Measurements from ENCODE around the gene KLHDC10.

KLHDC10 gene

GRCh38 chr7:130154131-130154500 is 83.8 kb downstream of the KLHDC10 start:
- no peak for DNase-seq (ENCODE audit: insufficient read length, low spot score)
- FAIRE-seq: no peak
- no peak for TF ChIP-seq CTCF (IDR thresholded peaks at IDR 0.05; ENCODE audit: insufficient read depth, missing control alignments)

- no peak for DNase-seq (ENCODE audit: insufficient read length, low spot score)
- no peak for FAIRE-seq
Measured at GRCh38 chr7:130154501-130155317, 84.4 kb downstream of the KLHDC10 start.

DNA sequence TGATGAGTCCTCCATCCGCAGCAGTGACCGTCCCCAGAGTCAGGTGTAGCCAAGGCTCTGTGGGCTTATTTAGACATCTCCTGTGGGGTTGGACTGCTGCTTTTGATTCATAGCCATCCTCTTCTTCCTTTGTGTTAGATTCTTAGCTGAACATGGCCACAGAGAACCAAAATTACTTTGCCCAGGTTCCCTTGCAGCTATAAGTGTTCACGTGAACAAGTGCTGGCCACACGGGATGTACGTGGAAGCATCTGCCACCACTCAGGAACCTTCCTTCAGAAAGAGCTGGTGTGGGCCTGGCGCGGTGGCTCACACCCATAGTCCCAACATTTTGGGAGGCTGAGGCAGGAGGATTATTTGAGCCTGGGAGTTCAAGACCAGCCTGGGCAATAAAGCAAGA is 85.8 kb downstream of the KLHDC10 start:
- TF ChIP-seq CTCF (IDR thresholded peaks at IDR 0.05; ENCODE audit: insufficient read depth, missing control alignments): no peak
- FAIRE-seq: no peak
- DNase-seq (ENCODE audit: insufficient read length, low spot score): no peak

More at GRCh38 chr7:130154501-130155317, 84.4 kb downstream of the KLHDC10 start:
- peak; percentile 46 for TF ChIP-seq CTCF (IDR thresholded peaks at IDR 0.05; ENCODE audit: insufficient read depth, missing control alignments)

- DNase-seq (ENCODE audit: insufficient read length, low spot score) (no peak), FAIRE-seq (no peak)
- TF ChIP-seq CTCF (IDR thresholded peaks at IDR 0.05; ENCODE audit: insufficient read depth, missing control alignments): no peak
Measured at GRCh38 chr7:130157700-130158099, 87.4 kb downstream of the KLHDC10 start.

DNA sequence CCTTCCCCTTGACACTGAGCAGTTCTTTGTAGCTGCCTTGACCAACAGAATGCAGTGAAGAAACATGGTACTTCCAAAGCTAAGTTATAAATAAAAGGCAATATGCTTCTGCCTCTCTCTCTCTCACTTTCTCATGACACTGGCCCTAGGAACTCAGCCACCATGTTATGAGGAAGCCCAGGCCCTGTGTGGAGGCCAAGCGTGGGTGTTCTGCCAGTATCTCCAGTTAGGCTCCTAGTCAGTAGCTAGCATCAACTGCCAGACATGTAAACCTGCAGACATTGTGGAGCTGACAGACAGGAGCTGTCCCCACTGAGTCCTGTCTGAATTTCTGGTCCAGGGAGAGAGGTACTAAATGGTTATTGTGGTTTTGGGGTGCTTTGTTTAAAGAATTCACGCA is 89.7 kb downstream of the KLHDC10 start:
- no peak for DNase-seq (ENCODE audit: insufficient read length, low spot score)
- TF ChIP-seq CTCF (IDR thresholded peaks at IDR 0.05; ENCODE audit: insufficient read depth, missing control alignments): no peak
- FAIRE-seq: no peak

DNA sequence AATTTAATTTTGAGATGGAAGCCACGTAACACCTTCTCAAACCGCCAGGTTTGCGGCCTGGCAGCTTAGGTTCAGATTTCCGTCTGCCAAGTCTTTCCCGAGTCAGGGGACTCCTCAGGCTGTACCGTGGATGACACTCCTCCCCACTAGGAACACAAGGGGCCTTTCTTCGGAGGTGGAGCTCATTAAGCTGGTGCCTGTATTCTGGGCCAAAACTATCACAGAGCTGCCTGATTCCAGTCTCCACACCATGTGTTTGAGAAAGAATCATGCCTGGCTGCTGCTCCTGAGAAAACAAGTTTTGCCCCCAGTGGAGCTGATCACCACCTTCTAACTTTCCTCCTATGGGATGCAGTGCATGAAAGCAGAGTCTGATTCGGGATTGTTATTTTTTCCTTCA is 90.1 kb downstream of the KLHDC10 start:
- no peak for DNase-seq (ENCODE audit: insufficient read length, low spot score)
- TF ChIP-seq CTCF (IDR thresholded peaks at IDR 0.05; ENCODE audit: insufficient read depth, missing control alignments): no peak
- no peak for FAIRE-seq

DNA sequence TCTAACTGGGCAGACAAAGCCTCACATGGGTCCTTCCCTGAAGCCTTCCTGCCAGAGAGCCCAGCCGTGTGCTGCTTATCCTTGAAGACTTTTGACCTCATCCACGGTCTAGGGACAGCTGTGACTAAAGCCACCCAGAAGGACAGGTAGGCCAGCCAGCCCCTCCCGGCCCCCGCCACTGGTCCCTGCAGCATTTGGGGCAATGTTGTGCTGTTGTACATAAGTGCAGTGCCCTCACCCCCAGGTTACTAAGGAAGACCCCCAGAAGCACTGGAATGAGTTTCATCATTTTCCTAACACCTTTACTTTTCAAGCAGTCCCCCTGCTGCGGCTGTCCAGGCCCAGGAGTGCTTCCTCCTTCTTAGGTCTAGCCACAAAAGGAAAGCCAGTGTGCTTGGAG is 91.9 kb downstream of the KLHDC10 start:
- DNase-seq (ENCODE audit: insufficient read length, low spot score) (no peak), FAIRE-seq (no peak)
- no peak for TF ChIP-seq CTCF (IDR thresholded peaks at IDR 0.05; ENCODE audit: insufficient read depth, missing control alignments)

Data from D721Med (cell line).